22Rv1 (cell line): ENCODE data around the gene PCIF1.

Experiments used
- ZFX ChIP-seq: fragments of 450-650 bp; IDR thresholded peaks from 2 replicates; pipeline ENCODE4 v1.6.1; 2017; ENCODE audit warnings: antibody characterized with exemption, borderline replicate concordance
- TF ChIP-seq, protein P1 (sequence below): fragments of 450-650 bp; IDR thresholded peaks from 2 replicates; pipeline ENCODE4 v1.5.1; 2017; ENCODE audit warnings: mild to moderate bottlenecking

DNA sequence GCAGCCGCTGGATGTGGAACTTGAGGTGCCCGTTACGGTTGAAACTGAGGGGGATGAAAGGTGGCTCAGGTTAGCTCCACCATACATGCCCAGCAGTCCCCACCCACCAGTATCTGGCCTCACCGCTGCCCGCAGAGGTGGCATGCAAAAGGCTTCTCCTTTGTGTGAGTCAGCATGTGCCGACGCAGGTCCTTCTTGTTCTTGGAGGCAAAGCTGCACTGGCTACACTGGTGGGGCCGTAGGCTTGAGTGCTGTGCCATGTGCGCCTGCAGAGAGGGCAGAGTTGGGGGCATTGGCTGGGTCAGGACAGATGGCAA lies 15.8 kb downstream of the PCIF1 start:
- TF ChIP-seq, protein P1, sequence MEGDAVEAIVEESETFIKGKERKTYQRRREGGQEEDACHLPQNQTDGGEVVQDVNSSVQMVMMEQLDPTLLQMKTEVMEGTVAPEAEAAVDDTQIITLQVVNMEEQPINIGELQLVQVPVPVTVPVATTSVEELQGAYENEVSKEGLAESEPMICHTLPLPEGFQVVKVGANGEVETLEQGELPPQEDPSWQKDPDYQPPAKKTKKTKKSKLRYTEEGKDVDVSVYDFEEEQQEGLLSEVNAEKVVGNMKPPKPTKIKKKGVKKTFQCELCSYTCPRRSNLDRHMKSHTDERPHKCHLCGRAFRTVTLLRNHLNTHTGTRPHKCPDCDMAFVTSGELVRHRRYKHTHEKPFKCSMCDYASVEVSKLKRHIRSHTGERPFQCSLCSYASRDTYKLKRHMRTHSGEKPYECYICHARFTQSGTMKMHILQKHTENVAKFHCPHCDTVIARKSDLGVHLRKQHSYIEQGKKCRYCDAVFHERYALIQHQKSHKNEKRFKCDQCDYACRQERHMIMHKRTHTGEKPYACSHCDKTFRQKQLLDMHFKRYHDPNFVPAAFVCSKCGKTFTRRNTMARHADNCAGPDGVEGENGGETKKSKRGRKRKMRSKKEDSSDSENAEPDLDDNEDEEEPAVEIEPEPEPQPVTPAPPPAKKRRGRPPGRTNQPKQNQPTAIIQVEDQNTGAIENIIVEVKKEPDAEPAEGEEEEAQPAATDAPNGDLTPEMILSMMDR: no peak
- no peak for TF ChIP-seq ZFX
